SK-N-SH (cell line): ENCODE data around the gene SLIT1.

Experiments used
- CTCF ChIP-seq: fragments of 200-600 bp; sonication (generic); IDR thresholded peaks from 2 replicates; pipeline ENCODE4 v1.6.1; 2017; ENCODE audit warnings: antibody characterized with exemption, mild to moderate bottlenecking, moderate library complexity
- RAD21 ChIP-seq: IDR thresholded peaks from 2 replicates; pipeline ENCODE4 v1.6.1; 2012; ENCODE audit warnings: mild to moderate bottlenecking, low read length
- RFX5 ChIP-seq: IDR thresholded peaks from 2 replicates; pipeline ENCODE4 v1.6.1; 2012; ENCODE audit warnings: mild to moderate bottlenecking, improper control_type of control experiment, low read length
- SMC3 ChIP-seq: IDR thresholded peaks from 2 replicates; pipeline ENCODE4 v1.6.1; 2012; ENCODE audit warnings: low read depth, low read length, improper control_type of control experiment
- TEAD4 ChIP-seq: IDR thresholded peaks from 2 replicates; pipeline ENCODE4 v1.4.0; 2012; ENCODE audit warnings: mild to moderate bottlenecking, borderline replicate concordance; ENCODE audit not compliant: insufficient read depth
- USF2 ChIP-seq: fragments of 150-350 bp; IDR thresholded peaks from 2 replicates; pipeline ENCODE4 v1.6.1; 2017; ENCODE audit warnings: antibody characterized with exemption, low read length, low read depth, borderline replicate concordance
- YY1 ChIP-seq: IDR thresholded peaks from 2 replicates; pipeline ENCODE4 v1.4.0; 2012; ENCODE audit warnings: low read depth, mild to moderate bottlenecking
- ZBTB33 ChIP-seq: IDR thresholded peaks from 2 replicates; pipeline ENCODE4 v1.4.0; 2012; ENCODE audit warnings: low read depth, borderline replicate concordance

- TF ChIP-seq RFX5 (no peak), TEAD4 (no peak), USF2 (no peak), YY1 (no peak), ZBTB33 (no peak), RAD21 (no peak), CTCF (no peak), SMC3 (no peak)
These were observed 189.3 kb downstream of the SLIT1 start for GRCh38 chr10:96996275-96996965.
